H1 (cell line): ENCODE data around the gene NT5C1B. TPM values are rescaled to one million over a fixed set of nuclear protein-coding genes. Genes with fewer than 3 reads are reported as not detected.

Experiments used
- EP300 ChIP-seq, 2 experiments: IDR thresholded peaks; 1 replicate in 1 of 2; 2 replicates in 1 of 2; pipeline ENCODE4 v1.6.1; 2011 to 2012; ENCODE audit warnings: low read depth in 2 of 2, low read length in 2 of 2, mild to moderate bottlenecking in 2 of 2, borderline replicate concordance in 1 of 2, inconsistent platforms in 1 of 2, moderate library complexity in 1 of 2
- GTF2F1 ChIP-seq: IDR thresholded peaks from 2 replicates; pipeline ENCODE4 v1.6.1; 2012; ENCODE audit warnings: low read depth, low read length, improper control_type of control experiment, borderline replicate concordance
- PHF8 ChIP-seq: fragments of 200-600 bp; sonication (generic); conservative IDR thresholded peaks from 2 replicates; pipeline ENCODE4 v1.7.1; 2012; ENCODE audit warnings: low read depth, mild to moderate bottlenecking, inconsistent platforms, low read length, moderate library complexity
- RBBP5 ChIP-seq: IDR thresholded peaks from 2 replicates; pipeline ENCODE4 v1.7.1; 2012; ENCODE audit warnings: low read depth, mild to moderate bottlenecking, inconsistent platforms, low read length, moderate library complexity, borderline replicate concordance
- SIX5 ChIP-seq: IDR thresholded peaks from 2 replicates; pipeline ENCODE4 v1.6.1; 2011; ENCODE audit warnings: mild to moderate bottlenecking, low read depth, low read length
- TAF7 ChIP-seq: optimal IDR thresholded peaks from 2 replicates; pipeline ENCODE3; 2011; ENCODE audit warnings: low read depth, mild to moderate bottlenecking, inconsistent platforms, low read length, moderate library complexity, borderline replicate concordance
- TEAD4 ChIP-seq: IDR thresholded peaks from 2 replicates; pipeline ENCODE4 v1.6.1; 2012; ENCODE audit warnings: low read depth, low read length, inconsistent platforms, mixed read lengths
- polyA plus RNA-seq, 7 experiments: library from polyadenylated mRNA; depleted of rRNA in 3 of 7; stranded (reverse) in 5 of 7; unstranded in 2 of 7; fragments of >200 nt in 5 of 7; fragments of 200-250 nt in 2 of 7; gene quantifications; 1 replicate in 5 of 7; 2 replicates in 1 of 7; 4 replicates in 1 of 7; pipeline versions ENCODE4 v1.2.1 to v1.2.3, GENCODE V29; 2011 to 2013; ENCODE audit warnings: missing spikeins in 2 of 7, mixed read lengths in 2 of 7
- total RNA-seq: library from RNA; stranded (reverse); fragmentation: NEBNext Ultra II Directional; extraction: Animal tissue kit (Norgen Biotek cat#: 25700); gene quantifications from 2 replicates; pipeline ENCODE4 v1.2.1, GENCODE V29; 2021
- TF ChIP-seq, protein P1 (sequence below), 3 experiments: IDR thresholded peaks; 1 replicate in 2 of 3; 2 replicates in 1 of 3; pipeline versions ENCODE4 v1.5.1 to v1.6.1; 2011; ENCODE audit warnings: low read length in 3 of 3, mild to moderate bottlenecking in 3 of 3, inconsistent platforms in 2 of 3, low read depth in 1 of 3, moderate library complexity in 1 of 3; ENCODE audit not compliant: insufficient read depth in 1 of 3; ENCODE audit errors: control extremely low read depth in 1 of 3

NT5C1B gene
- total and polyA plus RNA-seq, 2 of the 8 experiments (the other 6 are each of a cell fraction or from before 2014, with no cell fraction given), result not detected

DNA sequence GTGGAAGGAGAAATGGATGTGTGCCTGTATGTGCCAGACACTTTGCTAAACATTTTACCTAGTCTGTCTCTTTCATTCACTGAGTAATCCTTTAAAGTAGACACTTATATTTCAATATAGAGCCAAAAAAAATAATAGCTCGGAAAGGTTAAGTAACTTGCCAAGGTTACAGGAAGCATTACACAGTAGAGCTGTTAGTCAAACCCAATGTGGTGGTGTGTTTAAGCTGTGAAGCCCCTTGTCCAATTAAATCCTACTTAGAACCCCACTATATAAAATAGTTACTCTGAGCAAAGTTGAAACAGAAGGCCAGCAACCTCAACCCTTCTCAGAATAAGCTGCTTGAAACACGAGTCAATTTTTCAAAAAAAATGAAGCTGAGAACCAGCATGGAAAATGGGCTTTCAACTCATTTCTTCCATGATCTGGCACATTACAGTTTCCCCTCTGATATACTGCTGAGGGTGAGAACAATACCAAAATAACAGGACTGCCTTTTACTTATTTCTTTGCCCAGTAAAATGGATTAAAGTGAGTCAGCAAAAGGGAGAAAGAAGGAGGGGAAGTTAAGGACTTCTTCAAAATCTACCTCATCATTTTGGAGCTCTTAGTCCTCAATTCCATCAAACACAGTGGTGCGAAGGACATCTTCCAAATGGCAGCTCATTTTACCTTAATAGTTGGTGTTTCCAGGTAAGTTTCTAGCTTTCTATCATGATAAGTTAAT is 36.9 kb downstream of the NT5C1B start (continued):
- TF ChIP-seq, protein P1, sequence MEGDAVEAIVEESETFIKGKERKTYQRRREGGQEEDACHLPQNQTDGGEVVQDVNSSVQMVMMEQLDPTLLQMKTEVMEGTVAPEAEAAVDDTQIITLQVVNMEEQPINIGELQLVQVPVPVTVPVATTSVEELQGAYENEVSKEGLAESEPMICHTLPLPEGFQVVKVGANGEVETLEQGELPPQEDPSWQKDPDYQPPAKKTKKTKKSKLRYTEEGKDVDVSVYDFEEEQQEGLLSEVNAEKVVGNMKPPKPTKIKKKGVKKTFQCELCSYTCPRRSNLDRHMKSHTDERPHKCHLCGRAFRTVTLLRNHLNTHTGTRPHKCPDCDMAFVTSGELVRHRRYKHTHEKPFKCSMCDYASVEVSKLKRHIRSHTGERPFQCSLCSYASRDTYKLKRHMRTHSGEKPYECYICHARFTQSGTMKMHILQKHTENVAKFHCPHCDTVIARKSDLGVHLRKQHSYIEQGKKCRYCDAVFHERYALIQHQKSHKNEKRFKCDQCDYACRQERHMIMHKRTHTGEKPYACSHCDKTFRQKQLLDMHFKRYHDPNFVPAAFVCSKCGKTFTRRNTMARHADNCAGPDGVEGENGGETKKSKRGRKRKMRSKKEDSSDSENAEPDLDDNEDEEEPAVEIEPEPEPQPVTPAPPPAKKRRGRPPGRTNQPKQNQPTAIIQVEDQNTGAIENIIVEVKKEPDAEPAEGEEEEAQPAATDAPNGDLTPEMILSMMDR (IDR thresholded peaks at IDR 0.05; ENCODE audit: control extremely low read depth in 1 of 3, insufficient read depth in 1 of 3, low read depth in 1 of 3, low read length in 3 of 3), result no peak
- TF ChIP-seq PHF8, result no peak
- no peak for TF ChIP-seq TAF7
- no peak for TF ChIP-seq TEAD4
- no peak for TF ChIP-seq EP300 (IDR thresholded peaks at IDR 0.05; ENCODE audit: borderline replicate concordance in 1 of 2, low read depth in 2 of 2, low read length in 2 of 2)
- no peak for TF ChIP-seq SIX5
- no peak for TF ChIP-seq GTF2F1
- TF ChIP-seq RBBP5, result no peak
- TF ChIP-seq, all 59 proteins: peak for 0
